WERI-Rb-1 (cell line): ENCODE results near the gene CCDC201.

ENCODE experiments used
- DNase-seq: peaks from one replicate; pipeline ENCODE4 v3.0.0-alpha.2; 2020
- H3K27ac ChIP-seq: fragments of 250-450 bp; sonication (Bioruptor Pico); 2 replicates; pipeline ENCODE4 v1.5.1; 2020; ENCODE audit warnings: mild to moderate bottlenecking, moderate library complexity
- H3K27me3 ChIP-seq: fragments of 250-450 bp; sonication (Bioruptor Pico); 2 replicates; pipeline ENCODE4 v1.5.1; 2021; ENCODE audit warnings: mild to moderate bottlenecking, low read depth, moderate library complexity; ENCODE audit not compliant: insufficient read depth, severe bottlenecking
- H3K36me3 ChIP-seq: fragments of 250-450 bp; sonication (Bioruptor Pico); 2 replicates; pipeline ENCODE4 v1.5.1; 2020; ENCODE audit warnings: mild to moderate bottlenecking, moderate library complexity
- H3K4me3 ChIP-seq: 2 replicates; pipeline ENCODE4 v1.5.1; 2011; ENCODE audit warnings: low read depth, mild to moderate bottlenecking, control low read depth, low read length
- H3K9me3 ChIP-seq: fragments of 250-450 bp; sonication (Bioruptor Pico); 2 replicates; pipeline ENCODE4 v1.5.1; 2021; ENCODE audit warnings: mild to moderate bottlenecking, moderate library complexity; ENCODE audit not compliant: severe bottlenecking
- CTCF ChIP-seq: IDR thresholded peaks from 2 replicates; pipeline ENCODE4 v1.5.1; 2011; ENCODE audit warnings: low read depth, mild to moderate bottlenecking, control low read depth, inconsistent platforms, low read length

The CCDC201 gene

GRCh38 chr7:45919231-45919784 is 46.4 kb upstream of the CCDC201 start:
- no peak overlapping the region for H3K4me3 ChIP-seq
- DNase-seq: no peak
- H3K27ac ChIP-seq: no peak overlapping the region
- H3K9me3 ChIP-seq: no peaks in the 10 kb centered on the region
- TF ChIP-seq CTCF: no peak
- H3K36me3 ChIP-seq: no peaks in the 10 kb centered on the region
- H3K27me3 ChIP-seq: peaks cover 81% of the 10 kb centered on the region

GRCh38 chr7:45918556-45918955 is 45.7 kb upstream of the CCDC201 start:
- TF ChIP-seq CTCF: no peak
- H3K9me3 ChIP-seq: no peaks in the 10 kb centered on the region
- H3K27ac ChIP-seq: no peak overlapping the region
- peaks cover 75% of the 10 kb centered on the region for H3K27me3 ChIP-seq
- DNase-seq: no peak
- no peak overlapping the region for H3K4me3 ChIP-seq
- H3K36me3 ChIP-seq: no peaks in the 10 kb centered on the region

GRCh38 chr7:45917658-45918057 is 44.8 kb upstream of the CCDC201 start:
- H3K4me3 ChIP-seq: no peak overlapping the region

GRCh38 chr7:45917064-45917463 is 44.2 kb upstream of the CCDC201 start:
- no peaks in the 10 kb centered on the region for H3K36me3 ChIP-seq
- DNase-seq: no peak
- no peak overlapping the region for H3K27ac ChIP-seq
- H3K27me3 ChIP-seq: peaks cover 61% of the 10 kb centered on the region
- no peaks in the 10 kb centered on the region for H3K9me3 ChIP-seq
- no peak for TF ChIP-seq CTCF
- H3K4me3 ChIP-seq: no peak overlapping the region

More at GRCh38 chr7:45917658-45918057, 44.8 kb upstream of the CCDC201 start:
- Histone ChIP-seq H3K9me3 (no peaks in the 10 kb centered on the region), H3K27ac (no peak overlapping the region), H3K36me3 (no peaks in the 10 kb centered on the region), H3K27me3 (peaks cover 67% of the 10 kb centered on the region)
- peak; percentile 75 for DNase-seq
- peak; percentile 94 for TF ChIP-seq CTCF

GRCh38 chr7:45915606-45916005 is 42.7 kb upstream of the CCDC201 start:
- H3K27ac ChIP-seq: no peak overlapping the region
- no peak overlapping the region for H3K4me3 ChIP-seq
- TF ChIP-seq CTCF: no peak
- no peaks in the 10 kb centered on the region for H3K36me3 ChIP-seq
- no peaks in the 10 kb centered on the region for H3K9me3 ChIP-seq
- no peak for DNase-seq
- peaks cover 48% of the 10 kb centered on the region for H3K27me3 ChIP-seq

- no peaks in the 10 kb centered on the region for H3K36me3 ChIP-seq
- TF ChIP-seq CTCF: no peak
- H3K27me3 ChIP-seq: peaks cover 41% of the 10 kb centered on the region
- H3K9me3 ChIP-seq: no peaks in the 10 kb centered on the region
- no peak for DNase-seq
- H3K27ac ChIP-seq: no peak overlapping the region
- no peak overlapping the region for H3K4me3 ChIP-seq
Measured at GRCh38 chr7:45914911-45915310, 42.0 kb upstream of the CCDC201 start.
